Keratinocyte (primary cell): ENCODE results near the gene HOMEZ. TPM values are rescaled to one million over a fixed set of nuclear protein-coding genes. Genes with fewer than 3 reads are reported as not detected.

Experiments
- DNase-seq: peaks from one replicate; pipeline ENCODE4 v3.0.0-alpha.2; 2011; ENCODE audit warnings: low read depth, missing footprints, low spot score
- FAIRE-seq: peaks from 2 replicates; lab custom pipeline; 2011; peaks lifted over from hg19 to GRCh38; lab: Jason Lieb, UNC
- H2AFZ ChIP-seq: 2 replicates; pipeline ENCODE4 v1.6.0; 2012; ENCODE audit warnings: low read length, control low read depth, inconsistent platforms; ENCODE audit not compliant: control insufficient read depth
- H3K27ac ChIP-seq: 2 replicates; pipeline ENCODE4 v1.5.1; 2011; ENCODE audit warnings: low read length; ENCODE audit not compliant: control insufficient read depth, insufficient read depth
- H3K27me3 ChIP-seq: 3 replicates; pipeline ENCODE4 v1.6.0; 2011; ENCODE audit warnings: low read length; ENCODE audit not compliant: control insufficient read depth, insufficient read depth; ENCODE audit errors: extremely low read depth
- H3K36me3 ChIP-seq, 2 experiments: 2 replicates in 1 of 2; 3 replicates in 1 of 2; pipeline ENCODE4 v1.5.1; 2011; ENCODE audit warnings: low read length in 2 of 2, mild to moderate bottlenecking in 1 of 2; ENCODE audit not compliant: control insufficient read depth in 2 of 2, insufficient read depth in 2 of 2; ENCODE audit errors: extremely low read depth in 1 of 2
- H3K4me1 ChIP-seq: 3 replicates; pipeline ENCODE4 v1.5.1; 2011; ENCODE audit warnings: low read length; ENCODE audit not compliant: control insufficient read depth, insufficient read depth; ENCODE audit errors: extremely low read depth
- H3K4me2 ChIP-seq: 3 replicates; pipeline ENCODE4 v1.6.0; 2011; ENCODE audit warnings: low read depth, low read length; ENCODE audit not compliant: control insufficient read depth, insufficient read depth; ENCODE audit errors: extremely low read depth
- H3K4me3 ChIP-seq, 3 experiments: fragments of 200-600 bp in 1 of 3; sonication (generic) in 1 of 3; 2 replicates in 2 of 3; 3 replicates in 1 of 3; pipeline ENCODE4 v1.5.1; 2011 to 2016; ENCODE audit warnings: low read length in 3 of 3, mild to moderate bottlenecking in 3 of 3, control low read depth in 2 of 3, inconsistent platforms in 1 of 3, low read depth in 1 of 3, mixed read lengths in 1 of 3, mixed run types in 1 of 3, moderate library complexity in 1 of 3; ENCODE audit not compliant: control insufficient read depth in 2 of 3, insufficient read depth in 2 of 3; ENCODE audit errors: extremely low read depth in 1 of 3
- H3K79me2 ChIP-seq: 2 replicates; pipeline ENCODE4 v1.6.0; 2012; ENCODE audit warnings: low read length; ENCODE audit not compliant: control insufficient read depth, insufficient read depth
- H3K9ac ChIP-seq: 3 replicates; pipeline ENCODE4 v1.6.0; 2011; ENCODE audit warnings: low read length; ENCODE audit not compliant: control insufficient read depth, insufficient read depth; ENCODE audit errors: extremely low read depth
- H3K9me1 ChIP-seq: 3 replicates; pipeline ENCODE4 v1.6.0; 2011; ENCODE audit warnings: low read length; ENCODE audit not compliant: control insufficient read depth, insufficient read depth; ENCODE audit errors: extremely low read depth
- H3K9me3 ChIP-seq: 2 replicates; pipeline ENCODE4 v1.5.1; 2012; ENCODE audit warnings: low read depth, low read length; ENCODE audit not compliant: control insufficient read depth
- H4K20me1 ChIP-seq: 3 replicates; pipeline ENCODE4 v1.6.0; 2011; ENCODE audit warnings: low read length; ENCODE audit not compliant: control insufficient read depth, insufficient read depth; ENCODE audit errors: extremely low read depth
- CTCF ChIP-seq, 3 experiments: IDR thresholded peaks in 1 of 3; conservative IDR thresholded peaks in 1 of 3; optimal IDR thresholded peaks in 1 of 3; 2 replicates in 2 of 3; 3 replicates in 1 of 3; pipeline versions ENCODE3 to v1.5.1; 2011; ENCODE audit warnings: low read length in 3 of 3, mild to moderate bottlenecking in 3 of 3, moderate library complexity in 2 of 3, control low read depth in 1 of 3, inconsistent platforms in 1 of 3; ENCODE audit not compliant: insufficient read depth in 2 of 3; ENCODE audit errors: extremely low read depth in 1 of 3
- EZH2 ChIP-seq: IDR thresholded peaks from one replicate; pipeline ENCODE4 v1.6.1; 2012; ENCODE audit warnings: inconsistent platforms, mild to moderate bottlenecking, low read length, moderate library complexity
- dilution Hi-C: fragments of 300-500 bp; cut with MboI; formaldehyde crosslinking; loops from one replicate; pipeline ENCODE4 v1.7.0; 2020; ENCODE audit warnings: low sequenced_read_pairs; ENCODE audit not compliant: extremely low pct_ligation_motif_present
- polyA plus RNA-seq, 5 experiments: library from polyadenylated mRNA; depleted of rRNA in 3 of 5; stranded (reverse) in 3 of 5; stranded (forward) in 1 of 5; unstranded in 1 of 5; fragments of >200 nt; gene quantifications; 1 replicate in 1 of 5; 2 replicates in 3 of 5; 3 replicates in 1 of 5; pipeline versions ENCODE4 v1.2.1 to v1.2.3, GENCODE V29; 2011 to 2012; ENCODE audit warnings: missing spikeins in 2 of 5, low read depth in 1 of 5, low replicate concordance in 1 of 5

The HOMEZ gene
- polyA plus RNA-seq, 1 donor (not counting 4 experiments of a cell fraction or from before 2014, with no cell fraction given), result 31.9 TPM

GRCh38 chr14:23259426-23259825 is 26.5 kb downstream of the HOMEZ start:
- H3K27ac ChIP-seq, result no peak overlapping the region
- TF ChIP-seq EZH2 (no peak), CTCF (optimal IDR thresholded peaks at IDR 0.05 in 1 of 3, IDR thresholded peaks at IDR 0.05 in 1 of 3, conservative IDR thresholded peaks at IDR 0.05 in 1 of 3; ENCODE audit: extremely low read depth in 1 of 3, insufficient read depth in 2 of 3, low read length in 3 of 3) (no peak)
- dilution Hi-C loops, result no loop called here

GRCh38 chr14:23258256-23258655 is 27.7 kb downstream of the HOMEZ start:
- no peak for TF ChIP-seq CTCF (optimal IDR thresholded peaks at IDR 0.05 in 1 of 3, IDR thresholded peaks at IDR 0.05 in 1 of 3, conservative IDR thresholded peaks at IDR 0.05 in 1 of 3; ENCODE audit: extremely low read depth in 1 of 3, insufficient read depth in 2 of 3, low read length in 3 of 3)
- TF ChIP-seq EZH2, result no peak
- H3K36me3 ChIP-seq, result no peaks in the 10 kb centered on the region
- H3K27ac ChIP-seq, result no peak overlapping the region
- DNase-seq (no peak), FAIRE-seq (no peak)
- no peaks in the 10 kb centered on the region for H3K27me3 ChIP-seq
- H3K4me3 ChIP-seq, result no peak overlapping the region
- H3K9me3 ChIP-seq, result no peaks in the 10 kb centered on the region
- H3K4me2 ChIP-seq, result no peak overlapping the region
- H2AFZ ChIP-seq, result no peak overlapping the region
- no peaks in the 10 kb centered on the region for H3K4me1 ChIP-seq
- no peak overlapping the region for H3K9ac ChIP-seq
- no peaks in the 10 kb centered on the region for H3K79me2 ChIP-seq
- H4K20me1 ChIP-seq, result no peaks in the 10 kb centered on the region
- dilution Hi-C loops, result no loop called here
- H3K9me1 ChIP-seq, result no peaks in the 10 kb centered on the region

More at GRCh38 chr14:23259426-23259825, 26.5 kb downstream of the HOMEZ start:
- H2AFZ ChIP-seq, result no peak overlapping the region
- DNase-seq (no peak), FAIRE-seq (no peak)
- no peak overlapping the region for H3K9ac ChIP-seq
- H3K9me3 ChIP-seq, result no peaks in the 10 kb centered on the region
- H3K4me3 ChIP-seq, result no peak overlapping the region
- no peaks in the 10 kb centered on the region for H3K79me2 ChIP-seq
- H3K4me1 ChIP-seq, result no peaks in the 10 kb centered on the region
- H3K36me3 ChIP-seq, result no peaks in the 10 kb centered on the region
- no peaks in the 10 kb centered on the region for H4K20me1 ChIP-seq
- H3K4me2 ChIP-seq, result no peak overlapping the region
- no peaks in the 10 kb centered on the region for H3K9me1 ChIP-seq
- no peaks in the 10 kb centered on the region for H3K27me3 ChIP-seq
